A549 (cell line): ENCODE results near the gene FBXW5. TPM values are rescaled to one million over a fixed set of nuclear protein-coding genes. Genes with fewer than 3 reads are reported as not detected.

Source experiments
- ATAC-seq, 2 experiments: fragments of 200-7000 bp in 1 of 2; fragments of >200 bp in 1 of 2; cut with Nextera tagmentation in 1 of 2; cut with Tn5 transposase in 1 of 2; 3 replicates each; pipeline versions ENCODE4 v1.8.0 to v1.9.1; 2018 to 2020; ENCODE audit warnings: mild to moderate bottlenecking in 1 of 2, moderate library complexity in 1 of 2
- CTCF ChIA-PET: fragments of 300-600 bp; sonication (Branson Sonifier 250); formaldehyde crosslinking; extraction: SDS; loops from one replicate; lab custom pipeline; 2021; ENCODE audit warnings: antibody characterized with exemption, inconsistent platforms; lab: Yijun Ruan, JAX
- POLR2A ChIA-PET: fragments of 350-600 bp; formaldehyde crosslinking; extraction: SDS; loops from one replicate; lab custom pipeline; 2021; ENCODE audit warnings: antibody characterized with exemption, inconsistent platforms; lab: Yijun Ruan, JAX
- DNase-seq, 2 experiments: peaks; one replicate each; pipeline versions ENCODE4 v3.0.0 to v3.0.0-alpha.2; 2011 to 2016; ENCODE audit warnings: low read depth in 1 of 2, low spot score in 1 of 2
- FAIRE-seq: peaks from 2 replicates; lab custom pipeline; 2011; peaks lifted over from hg19 to GRCh38; lab: Jason Lieb, UNC
- H3K27ac ChIP-seq, 2 experiments: fragments of >200 bp; sonication (Bioruptor Twin); formaldehyde crosslinking; 3 replicates each; pipeline ENCODE4 v1.5.1; 2016 to 2017
- H3K4me1 ChIP-seq: fragments of >200 bp; sonication (Bioruptor Twin); formaldehyde crosslinking; 3 replicates; pipeline ENCODE4 v1.6.1; 2016
- H3K4me2 ChIP-seq: fragments of >200 bp; sonication (Bioruptor Twin); formaldehyde crosslinking; 3 replicates; pipeline ENCODE4 v1.6.1; 2016
- H3K4me3 ChIP-seq: fragments of >200 bp; sonication (Bioruptor Twin); formaldehyde crosslinking; 3 replicates; pipeline ENCODE4 v1.5.1; 2016
- H3K9me3 ChIP-seq: fragments of >200 bp; sonication (Bioruptor Twin); formaldehyde crosslinking; 3 replicates; pipeline ENCODE4 v1.6.1; 2016
- ATOH8 ChIP-seq: fragments of 250-450 bp; sonication (Bioruptor Pico); IDR thresholded peaks from 2 replicates; pipeline ENCODE4 v1.5.0; 2020; ENCODE audit warnings: low read depth, mild to moderate bottlenecking, moderate library complexity
- BCL3 ChIP-seq: fragments of >200 bp; sonication (Bioruptor Twin); formaldehyde crosslinking; IDR thresholded peaks from 3 replicates; pipeline ENCODE4 v1.6.1; 2016
- BHLHE40 ChIP-seq: IDR thresholded peaks from 2 replicates; pipeline ENCODE4 v1.6.1; 2012; ENCODE audit warnings: low read depth, low read length, inconsistent platforms
- EHF ChIP-seq: fragments of 250-450 bp; sonication (Bioruptor Pico); IDR thresholded peaks from 2 replicates; pipeline ENCODE4 v1.5.0; 2020; ENCODE audit warnings: mild to moderate bottlenecking
- EHMT2 ChIP-seq: fragments of 200-600 bp; sonication (generic); IDR thresholded peaks from 2 replicates; pipeline ENCODE4 v1.6.1; 2016; ENCODE audit warnings: antibody characterized with exemption, low read depth, mild to moderate bottlenecking, moderate library complexity
- ELK1 ChIP-seq: fragments of 150-350 bp; IDR thresholded peaks from 2 replicates; pipeline ENCODE4 v1.6.1; 2014; ENCODE audit warnings: low read depth, mild to moderate bottlenecking, low read length
- FOSL2 ChIP-seq, 2 experiments: fragments of 450-650 bp in 1 of 2; fragments of >200 bp in 1 of 2; sonication (Bioruptor Twin) in 1 of 2; formaldehyde crosslinking; IDR thresholded peaks; 2 replicates each; pipeline versions ENCODE4 v1.5.0 to v1.6.1; 2016 to 2020; ENCODE audit warnings: mild to moderate bottlenecking in 1 of 2, moderate library complexity in 1 of 2
- HMGXB4 ChIP-seq: fragments of 250-450 bp; sonication (Bioruptor Pico); IDR thresholded peaks from 2 replicates; pipeline ENCODE4 v1.5.0; 2021; ENCODE audit warnings: mild to moderate bottlenecking, moderate library complexity, borderline replicate concordance
- HOXB13 ChIP-seq: fragments of 250-450 bp; sonication (Bioruptor Pico); IDR thresholded peaks from 2 replicates; pipeline ENCODE4 v1.5.0; 2020; ENCODE audit warnings: low read depth, mild to moderate bottlenecking, moderate library complexity
- JUN ChIP-seq, 2 experiments: fragments of >200 bp; sonication (Bioruptor Twin); formaldehyde crosslinking; IDR thresholded peaks; 2 replicates in 1 of 2; 3 replicates in 1 of 2; pipeline ENCODE4 v1.6.1; 2016 to 2017
- MAZ ChIP-seq: fragments of 150-350 bp; IDR thresholded peaks from 2 replicates; pipeline ENCODE4 v1.6.1; 2014; ENCODE audit warnings: antibody characterized with exemption, low read depth, low read length, borderline replicate concordance
- NFE2L2 ChIP-seq: fragments of 150-350 bp; conservative IDR thresholded peaks from 2 replicates; pipeline ENCODE4 v1.6.1; 2014; ENCODE audit warnings: low read length
- PBX3 ChIP-seq: IDR thresholded peaks from 2 replicates; pipeline ENCODE4 v1.6.1; 2012
- PHF8 ChIP-seq: fragments of 200-600 bp; sonication (generic); IDR thresholded peaks from 2 replicates; pipeline ENCODE4 v1.6.1; 2016; ENCODE audit warnings: low read depth, mild to moderate bottlenecking, antibody characterized with exemption, moderate library complexity, borderline replicate concordance
- POLR2AphosphoS2 ChIP-seq: conservative IDR thresholded peaks from 2 replicates; pipeline ENCODE4 v1.6.1; 2012; ENCODE audit warnings: low read length, improper control_type of control experiment, inconsistent platforms
- USF2 ChIP-seq: fragments of 450-650 bp; IDR thresholded peaks from 2 replicates; pipeline ENCODE4 v1.6.1; 2014; ENCODE audit warnings: antibody characterized with exemption
- ZC3H11A ChIP-seq: fragments of 450-650 bp; IDR thresholded peaks from 2 replicates; pipeline ENCODE4 v1.6.1; 2014; ENCODE audit warnings: antibody characterized with exemption, mild to moderate bottlenecking
- WGBS: methylation state at CpG from one replicate; pipeline ENCODE4 v1.1.6; 2017; ENCODE audit errors: missing lambda C conversion rate; 5-methylcytosine and 5-hydroxymethylcytosine counted together
- polyA plus RNA-seq, 4 experiments: library from polyadenylated mRNA; depleted of rRNA in 3 of 4; stranded (reverse); fragments of >200 nt; fragmentation: RNase III in 1 of 4; extraction: RNeasy Plus Mini Kit Qiagen cat#74134 plus additional on column Dnase treatment in 1 of 4; gene quantifications; 2 replicates in 3 of 4; 3 replicates in 1 of 4; pipeline ENCODE4 v1.2.3, GENCODE V29; 2011 to 2017

FBXW5 gene
- polyA plus RNA-seq, 2 of the 4 experiments (the other 2 are of a cell fraction): 37.5 to 59.5 TPM

- ChIA-PET POLR2A (no interaction called here), CTCF (interaction anchor here (0.7 to 1.4 kb wide), 7 partner anchors 9 to 176 kb away, joined by 3 to 9 read pairs (median 3); partner anchors contain the start of gene PAXX)
- DNase-seq (no peak), FAIRE-seq (no peak), ATAC-seq (peak in 1 of 2 experiments; percentile 35; a peak in 3 of 6 replicates)
- TF ChIP-seq NFE2L2 (no peak), EHMT2 (no peak), BCL3 (no peak), PHF8 (no peak)
- peak overlapping the region; percentile 9 to 75; a peak in 4 of 6 replicates for H3K27ac ChIP-seq
- no peaks in the 10 kb centered on the region for H3K9me3 ChIP-seq
- 64% methylated on average over 16 of the region's 22 CpGs for WGBS
- H3K4me2 ChIP-seq: peak overlapping the region; percentile 40
- H3K4me3 ChIP-seq: no peak overlapping the region
- peaks cover 15% of the 10 kb centered on the region; the same call in 2 of the 3 replicates for H3K4me1 ChIP-seq
Observed at GRCh38 chr9:136964171-136964689, 19.7 kb upstream of the FBXW5 start.

GRCh38 chr9:136963751-136964150, 19.2 kb upstream of the FBXW5 start:
- Histone ChIP-seq H3K4me3 (no peak overlapping the region), H3K4me1 (peaks cover 15% of the 10 kb centered on the region; the same call in 2 of the 3 replicates)
- DNase-seq (no peak), ATAC-seq (no peak; a peak in 1 of 6 replicates)
- POLR2A ChIA-PET: no interaction called here
- TF ChIP-seq MAZ (no peak), PBX3 (no peak), POLR2AphosphoS2 (no peak), ZC3H11A (no peak), NFE2L2 (no peak), ELK1 (no peak), HMGXB4 (CRISPR knock-in tag) (no peak), HOXB13 (no peak)
- TF ChIP-seq, all 56 proteins: peak for 0
- no peak for FAIRE-seq
- Histone ChIP-seq H3K4me2 (no peak overlapping the region; the same call in 2 of the 3 replicates), H3K27ac (peak overlapping the region; percentile 9 to 75; a peak in 4 of 6 replicates), H3K9me3 (no peaks in the 10 kb centered on the region)
- CTCF ChIA-PET: interaction anchor here (0.6 to 1.4 kb wide), 4 partner anchors 9 to 72 kb away, joined by 3 to 4 read pairs (median 4); no protein-coding TSS in a partner anchor
- 91% methylated on average over 4 of the region's 12 CpGs for WGBS

- Histone ChIP-seq H3K27ac (peak overlapping the region in 1 of 2 experiments; percentile 75; a peak in 2 of 6 replicates), H3K4me2 (no peak overlapping the region), H3K4me1 (peaks cover 15% of the 10 kb centered on the region; the same call in 2 of the 3 replicates), H3K4me3 (no peak overlapping the region), H3K9me3 (no peaks in the 10 kb centered on the region)
- CTCF ChIA-PET: interaction anchor here (0.6 to 1.4 kb wide), 3 partner anchors 25 to 72 kb away, joined by 3 to 4 read pairs (median 4); no protein-coding TSS in a partner anchor
- ATAC-seq (no peak; a peak in 1 of 6 replicates), FAIRE-seq (no peak), DNase-seq (no peak)
- POLR2A ChIA-PET: no interaction called here
- 79% methylated on average over 13 of the region's 15 CpGs for WGBS
- TF ChIP-seq FOSL2 (IDR thresholded peaks at IDR 0.05) (no peak), FOSL2 (CRISPR knock-in tag; IDR thresholded peaks at IDR 0.05) (no peak), ATOH8 (CRISPR knock-in tag) (no peak), JUN (IDR thresholded peaks at IDR 0.05) (no peak), USF2 (no peak), EHF (CRISPR knock-in tag) (no peak), BHLHE40 (no peak), PHF8 (no peak)
Observed at GRCh38 chr9:136963341-136963740, 18.8 kb upstream of the FBXW5 start.
